Aorta (tissue), 5 donors: ENCODE data around the gene DNMBP. TPM values are rescaled to one million over a fixed set of nuclear protein-coding genes. Genes with fewer than 3 reads are reported as not detected.

ENCODE experiments used
- ATAC-seq: fragments of 200-7000 bp; cut with Tn5 transposase; one replicate; pipeline ENCODE4 v1.9.1; 2022; ENCODE audit warnings: moderate library complexity; ENCODE audit not compliant: low FRiP score
- DNase-seq, 2 donors: peaks; one replicate each; pipeline ENCODE4 v3.0.0-alpha.2; 2020
- H3K27ac ChIP-seq, 2 donors: one replicate each; pipeline ENCODE4 v1.5.1; 2013; ENCODE audit warnings: low read length in 2 of 2, mild to moderate bottlenecking in 2 of 2, moderate library complexity in 2 of 2, control low read depth in 1 of 2, inconsistent platforms in 1 of 2, low read depth in 1 of 2
- H3K27me3 ChIP-seq, 2 donors: one replicate each; pipeline ENCODE4 v1.6.1; 2013; ENCODE audit warnings: control low read depth in 1 of 2, low read length in 1 of 2, mild to moderate bottlenecking in 1 of 2, moderate library complexity in 1 of 2; ENCODE audit not compliant: insufficient read depth in 2 of 2, control insufficient read depth in 1 of 2
- H3K36me3 ChIP-seq, 2 donors: one replicate each; pipeline ENCODE4 v1.6.1; 2013; ENCODE audit warnings: control low read depth in 1 of 2, low read length in 1 of 2, mild to moderate bottlenecking in 1 of 2; ENCODE audit not compliant: insufficient read depth in 2 of 2, control insufficient read depth in 1 of 2
- H3K4me1 ChIP-seq, 2 donors: one replicate each; pipeline ENCODE4 v1.6.1; 2013; ENCODE audit warnings: low read length in 2 of 2, control low read depth in 1 of 2, mild to moderate bottlenecking in 1 of 2, moderate library complexity in 1 of 2; ENCODE audit not compliant: insufficient read depth in 2 of 2, control insufficient read depth in 1 of 2
- H3K4me3 ChIP-seq, 2 donors: one replicate each; pipeline ENCODE4 v1.5.1; 2013; ENCODE audit warnings: low read length in 2 of 2, control low read depth in 1 of 2, mild to moderate bottlenecking in 1 of 2
- H3K9me3 ChIP-seq: one replicate; pipeline ENCODE4 v1.6.1; 2013; ENCODE audit warnings: mild to moderate bottlenecking, low read length; ENCODE audit not compliant: control insufficient read depth
- WGBS, 2 donors: extraction: QIAGEN DNeasy Blood & Tissue Kit; methylation state at CpG; one replicate each; pipeline ENCODE4 v1.1.7; 2013; 5-methylcytosine and 5-hydroxymethylcytosine counted together
- intact Hi-C, 2 donors: fragments of 100-400 bp; cut with DNase I; formaldehyde crosslinking; loops; one replicate each; pipeline versions ENCODE4 v1.14.2 to v1.15.0; 2022
- polyA plus RNA-seq, 2 donors: library from polyadenylated mRNA; stranded (reverse); fragments of 200-250 nt; gene quantifications; one replicate each; pipeline ENCODE4 v1.2.3, GENCODE V29; 2013
- total RNA-seq, 2 donors: library from RNA; stranded (reverse); fragmentation: NEBNext Ultra II Directional; extraction: Animal tissue kit (Norgen Biotek cat#: 25700); gene quantifications; one replicate each; pipeline ENCODE4 v1.2.1, GENCODE V29; 2021
- donor health status: healthy with polysubstance abuse.
- donor health status: Bipolar disorder and iron deficiency.
- donor health status: DM: no; HTN: no; CAD: no.
- donor health status: DM: no; HTN: no; CAD: no.
- donor health status: DM: yes; HTN: yes; CAD: no.

Gene DNMBP
- total and polyA plus RNA-seq, 4 donors = 5.5 to 23.9 (median 11.1) TPM

- peaks cover 0 to 2% of the 10 kb centered on the region in 2 donors for H3K4me1 ChIP-seq
- 18 to 22% methylated on average over 9 of the region's 9 CpGs for WGBS, 2 donors
- no peak for ATAC-seq
- DNase-seq = no peak
- peak overlapping the region in 1 of 2 donors; percentile 75 for H3K27ac ChIP-seq
- peak overlapping the region; percentile 77 to 100 for H3K4me3 ChIP-seq
- no peaks in the 10 kb centered on the region for H3K36me3 ChIP-seq
- no peaks in the 10 kb centered on the region for H3K27me3 ChIP-seq
- H3K9me3 ChIP-seq = no peaks in the 10 kb centered on the region
- intact Hi-C loops = loop anchor here (5.0 to 10.0 kb wide), 2 partner anchors 36 to 94 kb away; no protein-coding TSS in a partner anchor
Observed at GRCh38 chr10:100008708-100009282, 952 bp downstream of the DNMBP start.

- intact Hi-C loops = loop anchor here (5.0 to 10.0 kb wide), 2 partner anchors 36 to 93 kb away; no protein-coding TSS in a partner anchor
- H3K9me3 ChIP-seq = no peaks in the 10 kb centered on the region
- no peak overlapping the region for H3K27ac ChIP-seq
- H3K4me1 ChIP-seq = peaks cover 0 to 2% of the 10 kb centered on the region in 2 donors
- H3K36me3 ChIP-seq = no peaks in the 10 kb centered on the region
- DNase-seq (no peak), ATAC-seq (peak; percentile 53)
- no peaks in the 10 kb centered on the region for H3K27me3 ChIP-seq
- no peak overlapping the region for H3K4me3 ChIP-seq
- 21 to 26% methylated on average over 6 of the region's 6 CpGs for whole genome bisulfite sequencing, 2 donors
Observed at GRCh38 chr10:100008142-100008522, 1.6 kb downstream of the DNMBP start.

- Histone ChIP-seq H3K4me1 (peaks cover 0 to 2% of the 10 kb centered on the region in 2 donors), H3K9me3 (no peaks in the 10 kb centered on the region), H3K4me3 (no peak overlapping the region), H3K27ac (no peak overlapping the region), H3K36me3 (no peaks in the 10 kb centered on the region), H3K27me3 (no peaks in the 10 kb centered on the region)
- 72 to 73% methylated on average over 10 of the region's 10 CpGs for WGBS, 2 donors
- no peak for DNase-seq
- intact Hi-C loops = loop anchor here (5.0 to 10.0 kb wide), 2 partner anchors 35 to 93 kb away; no protein-coding TSS in a partner anchor
- ATAC-seq = no peak
Observed at GRCh38 chr10:100007231-100008141, 2.3 kb downstream of the DNMBP start.

- H3K4me3 ChIP-seq = no peak overlapping the region
- H3K9me3 ChIP-seq = no peaks in the 10 kb centered on the region
- 54 to 59% methylated on average over 4 of the region's 4 CpGs for WGBS, 2 donors
- no peaks in the 10 kb centered on the region for H3K36me3 ChIP-seq
- ATAC-seq = peak; percentile 47
- intact Hi-C loops = loop anchor here (5.0 to 10.0 kb wide), 2 partner anchors 34 to 92 kb away; no protein-coding TSS in a partner anchor
- H3K27me3 ChIP-seq = no peaks in the 10 kb centered on the region
- DNase-seq = no peak
- H3K4me1 ChIP-seq = peaks cover 0 to 2% of the 10 kb centered on the region in 2 donors
- no peak overlapping the region for H3K27ac ChIP-seq
Observed at GRCh38 chr10:100006243-100006886, 3.4 kb downstream of the DNMBP start.

- Histone ChIP-seq H3K27ac (no peak overlapping the region), H3K4me1 (peaks cover 0 to 2% of the 10 kb centered on the region in 2 donors), H3K4me3 (no peak overlapping the region), H3K27me3 (no peaks in the 10 kb centered on the region), H3K36me3 (no peaks in the 10 kb centered on the region), H3K9me3 (no peaks in the 10 kb centered on the region)
- intact Hi-C loops = loop anchor here (5.0 to 10.0 kb wide), 2 partner anchors 33 to 90 kb away; no protein-coding TSS in a partner anchor
- 90 to 96% methylated on average over 3 of the region's 3 CpGs for WGBS, 2 donors
- ATAC-seq (no peak), DNase-seq (no peak)
Observed at GRCh38 chr10:100004805-100005510, 4.8 kb downstream of the DNMBP start.

GRCh38 chr10:100000109-100000644 lies 9.6 kb downstream of the DNMBP start:
- H3K4me1 ChIP-seq = peaks cover 0 to 4% of the 10 kb centered on the region in 2 donors
- WGBS, 2 donors = 96% methylated on average over 6 of the region's 6 CpGs
- H3K9me3 ChIP-seq = no peaks in the 10 kb centered on the region
- ATAC-seq (no peak), DNase-seq (no peak)
- intact Hi-C loops = loop anchor here in 1 of 2 donors (10.0 kb wide), 1 partner anchor 85 kb away; no protein-coding TSS in a partner anchor
- peaks cover 0 to 1% of the 10 kb centered on the region in 2 donors for H3K36me3 ChIP-seq
- H3K4me3 ChIP-seq = no peak overlapping the region
- H3K27me3 ChIP-seq = no peaks in the 10 kb centered on the region
- H3K27ac ChIP-seq = no peak overlapping the region

GRCh38 chr10:99999319-100000108 lies 10.2 kb downstream of the DNMBP start:
- no peaks in the 10 kb centered on the region for H3K9me3 ChIP-seq
- no peak overlapping the region for H3K4me3 ChIP-seq
- peaks cover 0 to 1% of the 10 kb centered on the region in 2 donors for H3K36me3 ChIP-seq
- intact Hi-C loops = loop anchor here in 1 of 2 donors (10.0 kb wide), 1 partner anchor 85 kb away; no protein-coding TSS in a partner anchor
- no peak for DNase-seq
- no peaks in the 10 kb centered on the region for H3K27me3 ChIP-seq
- WGBS, 2 donors = 91 to 92% methylated on average over 8 of the region's 8 CpGs
- ATAC-seq = no peak
- peaks cover 0 to 4% of the 10 kb centered on the region in 2 donors for H3K4me1 ChIP-seq
- no peak overlapping the region for H3K27ac ChIP-seq
